H1 (cell line): ENCODE data around the gene DOCK9. TPM values are rescaled to one million over a fixed set of nuclear protein-coding genes. Genes with fewer than 3 reads are reported as not detected.

Source experiments
- CHD7 ChIP-seq: fragments of 300-600 bp; sonication (generic); IDR thresholded peaks from 2 replicates; pipeline ENCODE4 v1.7.1; 2012; ENCODE audit warnings: low read length, moderate library complexity, mild to moderate bottlenecking, inconsistent platforms; ENCODE audit not compliant: insufficient replicate concordance
- polyA plus RNA-seq, 7 experiments: library from polyadenylated mRNA; depleted of rRNA in 3 of 7; stranded (reverse) in 5 of 7; unstranded in 2 of 7; fragments of >200 nt in 5 of 7; fragments of 200-250 nt in 2 of 7; gene quantifications; 1 replicate in 5 of 7; 2 replicates in 1 of 7; 4 replicates in 1 of 7; pipeline versions ENCODE4 v1.2.1 to v1.2.3, GENCODE V29; 2011 to 2013; ENCODE audit warnings: missing spikeins in 2 of 7, mixed read lengths in 2 of 7
- total RNA-seq: library from RNA; stranded (reverse); fragmentation: NEBNext Ultra II Directional; extraction: Animal tissue kit (Norgen Biotek cat#: 25700); gene quantifications from 2 replicates; pipeline ENCODE4 v1.2.1, GENCODE V29; 2021

Gene DOCK9
- total and polyA plus RNA-seq, 2 of the 8 experiments (the other 6 are each of a cell fraction or from before 2014, with no cell fraction given), result 21.6 to 31.5 TPM

- TF ChIP-seq CHD7, result no peak
These were observed 190.7 kb downstream of the DOCK9 start (continued) for GRCh38 chr13:98787173-98787572.
